WERI-Rb-1 (cell line): ENCODE measurements around the gene C14orf180.
A peak's percentile ranks its signal among the peaks of the same experiment; 100 is the strongest.

Experiments
- DNase-seq: peaks from one replicate; pipeline ENCODE4 v3.0.0-alpha.2; 2020
- H3K27ac ChIP-seq: fragments of 250-450 bp; sonication (Bioruptor Pico); 2 replicates; pipeline ENCODE4 v1.5.1; 2020; ENCODE audit warnings: mild to moderate bottlenecking, moderate library complexity
- H3K27me3 ChIP-seq: fragments of 250-450 bp; sonication (Bioruptor Pico); 2 replicates; pipeline ENCODE4 v1.5.1; 2021; ENCODE audit warnings: mild to moderate bottlenecking, low read depth, moderate library complexity; ENCODE audit not compliant: insufficient read depth, severe bottlenecking
- H3K36me3 ChIP-seq: fragments of 250-450 bp; sonication (Bioruptor Pico); 2 replicates; pipeline ENCODE4 v1.5.1; 2020; ENCODE audit warnings: mild to moderate bottlenecking, moderate library complexity
- H3K4me3 ChIP-seq: 2 replicates; pipeline ENCODE4 v1.5.1; 2011; ENCODE audit warnings: low read depth, mild to moderate bottlenecking, control low read depth, low read length
- H3K9me3 ChIP-seq: fragments of 250-450 bp; sonication (Bioruptor Pico); 2 replicates; pipeline ENCODE4 v1.5.1; 2021; ENCODE audit warnings: mild to moderate bottlenecking, moderate library complexity; ENCODE audit not compliant: severe bottlenecking
- TF ChIP-seq, protein P1 (sequence below): IDR thresholded peaks from 2 replicates; pipeline ENCODE4 v1.5.1; 2011; ENCODE audit warnings: low read depth, mild to moderate bottlenecking, control low read depth, inconsistent platforms, low read length

C14orf180 gene

DNA sequence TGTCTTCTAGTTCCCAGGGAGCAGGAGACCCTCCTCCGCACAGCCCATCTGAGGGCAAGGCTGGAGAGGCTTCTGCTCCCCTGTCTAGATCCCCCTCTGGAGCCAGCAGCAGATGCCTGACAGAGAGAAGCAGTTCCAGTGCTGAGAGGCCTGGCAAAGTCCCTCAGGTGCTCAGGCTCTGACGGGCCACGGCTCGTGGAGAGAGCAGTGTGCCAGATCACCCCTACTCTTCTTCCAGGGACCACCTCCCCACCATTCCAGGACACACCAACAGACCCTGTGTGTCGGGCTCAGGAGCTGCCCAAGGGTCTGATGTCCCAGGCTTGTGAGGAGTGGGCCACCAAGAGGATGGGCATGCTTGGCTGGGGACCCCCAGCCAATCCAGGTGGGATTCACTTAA, 22.5 kb upstream of the C14orf180 start:
- Histone ChIP-seq H3K27ac (no peak overlapping the region), H3K27me3 (no peaks in the 10 kb centered on the region), H3K4me3 (no peak overlapping the region), H3K9me3 (no peaks in the 10 kb centered on the region), H3K36me3 (no peaks in the 10 kb centered on the region)
- TF ChIP-seq, protein P1, sequence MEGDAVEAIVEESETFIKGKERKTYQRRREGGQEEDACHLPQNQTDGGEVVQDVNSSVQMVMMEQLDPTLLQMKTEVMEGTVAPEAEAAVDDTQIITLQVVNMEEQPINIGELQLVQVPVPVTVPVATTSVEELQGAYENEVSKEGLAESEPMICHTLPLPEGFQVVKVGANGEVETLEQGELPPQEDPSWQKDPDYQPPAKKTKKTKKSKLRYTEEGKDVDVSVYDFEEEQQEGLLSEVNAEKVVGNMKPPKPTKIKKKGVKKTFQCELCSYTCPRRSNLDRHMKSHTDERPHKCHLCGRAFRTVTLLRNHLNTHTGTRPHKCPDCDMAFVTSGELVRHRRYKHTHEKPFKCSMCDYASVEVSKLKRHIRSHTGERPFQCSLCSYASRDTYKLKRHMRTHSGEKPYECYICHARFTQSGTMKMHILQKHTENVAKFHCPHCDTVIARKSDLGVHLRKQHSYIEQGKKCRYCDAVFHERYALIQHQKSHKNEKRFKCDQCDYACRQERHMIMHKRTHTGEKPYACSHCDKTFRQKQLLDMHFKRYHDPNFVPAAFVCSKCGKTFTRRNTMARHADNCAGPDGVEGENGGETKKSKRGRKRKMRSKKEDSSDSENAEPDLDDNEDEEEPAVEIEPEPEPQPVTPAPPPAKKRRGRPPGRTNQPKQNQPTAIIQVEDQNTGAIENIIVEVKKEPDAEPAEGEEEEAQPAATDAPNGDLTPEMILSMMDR: no peak
- DNase-seq: peak; percentile 1

DNA sequence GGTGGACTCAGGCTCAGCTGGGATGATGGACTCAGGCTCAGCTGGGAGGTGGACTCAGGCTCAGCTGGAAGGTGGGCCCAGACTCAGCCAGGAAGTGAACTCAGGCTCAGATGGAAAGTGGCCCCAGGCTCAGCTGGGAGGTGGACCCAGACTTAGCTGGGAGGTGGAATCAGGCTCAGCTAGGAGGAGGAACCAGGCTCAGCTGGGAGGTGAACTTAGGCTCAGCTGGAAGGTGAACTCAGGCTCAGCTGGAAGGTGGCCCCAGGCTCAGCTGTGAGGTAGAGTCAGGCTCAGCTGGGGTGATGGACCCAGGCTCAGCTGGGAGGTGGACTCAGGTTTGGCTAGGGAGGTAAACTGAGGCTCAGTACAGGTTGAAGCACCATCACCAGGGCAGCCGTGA, 21.8 kb upstream of the C14orf180 start:
- TF ChIP-seq, protein P1: no peak
- H3K4me3 ChIP-seq: no peak overlapping the region
- peak; percentile 1 for DNase-seq
- no peaks in the 10 kb centered on the region for H3K9me3 ChIP-seq
- no peak overlapping the region for H3K27ac ChIP-seq
- H3K36me3 ChIP-seq: no peaks in the 10 kb centered on the region
- no peaks in the 10 kb centered on the region for H3K27me3 ChIP-seq

DNA sequence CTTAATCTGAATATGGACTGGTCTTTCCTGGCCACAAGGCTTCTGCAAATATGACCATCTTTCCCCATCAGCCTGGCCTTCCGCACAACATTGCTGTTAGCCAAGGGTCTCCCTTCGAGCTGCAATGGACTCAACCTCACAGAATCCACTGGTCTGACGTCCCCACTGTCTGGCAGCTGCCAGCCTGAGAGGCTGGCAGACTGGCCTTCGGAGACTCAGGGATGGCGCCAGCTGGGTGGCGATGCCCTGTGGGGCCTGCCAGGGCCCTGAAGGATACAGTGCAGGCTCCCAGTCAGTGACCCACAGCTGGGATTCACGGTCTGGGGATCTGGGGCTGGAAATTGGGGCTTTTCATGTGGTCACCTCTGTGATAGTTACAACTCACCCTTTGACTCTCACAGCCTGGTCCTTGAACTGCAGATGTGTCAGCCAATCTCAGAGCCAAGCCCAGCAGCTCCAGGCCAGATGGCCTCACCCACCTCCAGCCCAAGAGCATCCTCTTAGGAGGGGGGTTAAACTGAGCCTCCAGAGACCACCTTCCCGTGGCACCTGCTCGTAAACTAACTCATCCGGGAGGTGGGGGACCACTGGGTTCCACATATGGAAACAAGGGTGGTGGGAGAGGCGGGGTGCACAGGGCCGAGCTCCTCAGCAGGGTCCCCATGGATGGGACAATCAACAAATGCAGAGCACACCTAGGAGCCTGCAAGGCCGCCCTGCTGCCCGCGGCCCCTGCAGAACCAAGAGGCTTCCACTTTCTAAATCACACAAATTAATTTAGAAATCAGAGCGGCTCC, 21.1 kb upstream of the C14orf180 start:
- no peaks in the 10 kb centered on the region for H3K27me3 ChIP-seq
- no peak overlapping the region for H3K4me3 ChIP-seq
- H3K36me3 ChIP-seq: no peaks in the 10 kb centered on the region
- TF ChIP-seq, protein P1: no peak
- no peak overlapping the region for H3K27ac ChIP-seq
- DNase-seq: peak; percentile 5
- no peaks in the 10 kb centered on the region for H3K9me3 ChIP-seq

DNA sequence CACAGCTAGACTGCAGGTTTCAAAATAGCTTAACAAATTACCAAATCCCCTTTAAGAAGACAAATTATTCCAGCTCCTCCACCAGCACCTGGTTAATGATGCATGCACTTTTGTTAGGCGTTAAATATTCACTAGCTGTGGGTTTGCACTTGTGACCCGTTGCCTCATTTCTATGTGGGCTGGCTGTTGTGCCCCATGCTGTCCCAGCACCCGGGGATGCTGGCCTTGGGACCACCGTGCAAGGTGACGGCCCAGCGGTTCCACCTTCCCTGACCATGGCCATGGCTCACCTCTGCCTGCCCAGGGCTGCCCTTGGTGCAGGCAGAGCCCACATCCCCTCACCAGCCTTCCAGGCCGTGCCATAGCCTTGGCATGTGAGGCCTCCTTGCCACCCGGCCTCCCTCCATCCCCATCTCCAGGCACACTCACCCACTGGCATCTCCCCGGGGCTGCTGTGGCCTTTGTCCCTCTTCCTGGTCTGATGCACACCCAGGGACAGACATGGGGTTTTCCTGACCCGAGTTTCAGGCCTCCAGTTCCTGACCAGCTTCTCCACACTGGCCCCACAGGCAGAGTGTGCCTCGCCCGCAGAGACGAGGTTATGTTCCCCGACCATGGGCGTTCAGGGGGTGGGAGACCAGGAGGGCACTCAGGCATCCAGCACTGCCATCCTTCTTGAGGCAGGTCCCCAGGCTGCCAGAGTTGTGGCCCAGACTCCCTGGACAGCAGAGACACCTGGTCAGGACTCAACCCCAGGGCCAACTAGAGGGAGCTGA, 20.3 kb upstream of the C14orf180 start:
- Histone ChIP-seq H3K27me3 (no peaks in the 10 kb centered on the region), H3K9me3 (no peaks in the 10 kb centered on the region), H3K27ac (no peak overlapping the region), H3K4me3 (no peak overlapping the region), H3K36me3 (no peaks in the 10 kb centered on the region)
- TF ChIP-seq, protein P1: no peak
- peak; percentile 3 for DNase-seq

DNA sequence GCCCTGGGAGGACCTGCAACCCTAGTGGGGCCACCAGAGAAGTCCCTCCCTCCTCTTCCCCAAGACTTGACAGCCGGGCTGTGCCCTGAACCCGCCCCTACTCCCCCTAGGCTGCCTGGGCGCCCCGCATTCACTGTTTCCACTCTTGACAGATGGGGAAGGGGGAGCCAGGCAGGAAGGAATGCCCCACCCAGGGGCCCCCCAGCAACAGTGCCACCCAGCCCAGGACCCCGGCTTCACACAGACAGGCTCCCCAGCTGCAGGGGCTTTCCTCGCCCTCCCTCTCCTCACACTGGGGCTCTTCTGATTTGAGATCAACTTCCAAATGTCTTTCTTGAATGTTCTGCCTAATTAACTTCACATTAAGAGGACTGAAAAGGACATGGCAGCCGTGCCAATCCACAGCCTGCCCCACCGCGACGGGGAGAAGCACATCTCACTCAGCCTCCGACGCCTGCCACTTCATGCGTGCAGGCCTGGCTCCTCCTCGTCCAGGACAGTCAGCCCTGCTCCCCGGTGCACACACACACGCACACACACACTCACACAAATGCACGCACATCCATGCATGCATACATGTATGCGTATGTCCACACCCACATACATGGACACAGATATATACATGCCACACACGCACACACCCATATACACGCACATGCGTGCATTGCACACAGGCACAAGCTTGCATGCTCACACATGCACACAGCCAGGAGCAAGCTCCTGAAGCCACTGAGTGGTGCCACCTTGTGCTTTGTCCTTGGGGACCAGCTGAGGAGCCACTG, 19.6 kb upstream of the C14orf180 start:
- Histone ChIP-seq H3K4me3 (no peak overlapping the region), H3K9me3 (no peaks in the 10 kb centered on the region), H3K27me3 (no peaks in the 10 kb centered on the region), H3K27ac (no peak overlapping the region), H3K36me3 (no peaks in the 10 kb centered on the region)
- TF ChIP-seq, protein P1: no peak
- no peak for DNase-seq
